NB4 (cell line): ENCODE data around the gene KRABD2.

Experiments
- DNase-seq: peaks from one replicate; pipeline ENCODE4 v3.0.0; 2010; ENCODE audit warnings: low read depth
- H3K4me3 ChIP-seq: one replicate; pipeline ENCODE4 v1.5.1; 2011; ENCODE audit warnings: mild to moderate bottlenecking, low read depth, low read length, moderate library complexity
- CTCF ChIP-seq: IDR thresholded peaks from one replicate; pipeline ENCODE4 v1.5.1; 2012; ENCODE audit warnings: low read depth, low read length
- MAX ChIP-seq: IDR thresholded peaks from 2 replicates; pipeline ENCODE4 v1.6.1; 2011; ENCODE audit warnings: low read depth, low read length
- MYC ChIP-seq: IDR thresholded peaks from 2 replicates; pipeline ENCODE4 v1.6.1; 2011; ENCODE audit warnings: low read depth, low read length
- POLR2A ChIP-seq: IDR thresholded peaks from 2 replicates; pipeline ENCODE4 v1.6.1; 2011; ENCODE audit warnings: mild to moderate bottlenecking; ENCODE audit not compliant: insufficient read length; ENCODE audit errors: extremely low read depth

The KRABD2 gene

GRCh38 chr17:8392274-8392673 is 15.8 kb upstream of the KRABD2 start:
- no peak overlapping the region for H3K4me3 ChIP-seq
- DNase-seq, result no peak
- no peak for TF ChIP-seq POLR2A
- TF ChIP-seq MYC, result no peak
- TF ChIP-seq CTCF, result no peak
- no peak for TF ChIP-seq MAX

GRCh38 chr17:8391711-8392110 is 15.2 kb upstream of the KRABD2 start:
- H3K4me3 ChIP-seq, result no peak overlapping the region
- TF ChIP-seq POLR2A (no peak), CTCF (no peak), MAX (no peak), MYC (no peak)
- DNase-seq, result no peak

GRCh38 chr17:8387914-8388651 is 11.6 kb upstream of the KRABD2 start:
- TF ChIP-seq MYC (no peak), POLR2A (no peak), CTCF (no peak), MAX (no peak)
- no peak for DNase-seq

GRCh38 chr17:8386841-8387240 is 10.3 kb upstream of the KRABD2 start:
- no peak for DNase-seq
- no peak for TF ChIP-seq MAX
- TF ChIP-seq POLR2A, result no peak
- TF ChIP-seq CTCF, result no peak
- TF ChIP-seq MYC, result no peak
- H3K4me3 ChIP-seq, result no peak overlapping the region

More at GRCh38 chr17:8387914-8388651, 11.6 kb upstream of the KRABD2 start:
- no peak overlapping the region for H3K4me3 ChIP-seq

GRCh38 chr17:8384801-8385378 is 8.4 kb upstream of the KRABD2 start:
- DNase-seq, result no peak
- no peak for TF ChIP-seq MYC
- TF ChIP-seq MAX, result no peak
- no peak for TF ChIP-seq POLR2A
- no peak for TF ChIP-seq CTCF
- H3K4me3 ChIP-seq, result no peak overlapping the region
